ENCODE results near the gene ZC3H4.

- no peak for TF ChIP-seq POLR2AphosphoS5 (IDR thresholded peaks at IDR 0.05)
- no peak for TF ChIP-seq EP300 (IDR thresholded peaks at IDR 0.05)
- TF ChIP-seq CTCF (IDR thresholded peaks at IDR 0.05): no peak
Measured at GRCh38 chr19:47096721-47097120, 16.9 kb downstream of the ZC3H4 start.

Measured in stomach (tissue), 4 donors.